GM23338 (cell line): ENCODE measurements around the gene TMA7B. TPM values are rescaled to one million over a fixed set of nuclear protein-coding genes. Genes with fewer than 3 reads are reported as not detected.

ENCODE experiments used
- ATAC-seq: fragments of 200-7000 bp; cut with Tn5 transposase; 3 replicates; pipeline ENCODE4 v1.9.1; 2020
- DNase-seq: peaks from one replicate; pipeline ENCODE4 v3.0.0-alpha.2; 2015; ENCODE audit warnings: low spot score
- H2AFZ ChIP-seq: fragments of 200-600 bp; sonication (generic); 2 replicates; pipeline ENCODE4 v1.8.0; 2016; ENCODE audit warnings: antibody characterized with exemption, mild to moderate bottlenecking, moderate library complexity
- H3F3A ChIP-seq: fragments of 200-600 bp; sonication (generic); replicated peaks from 2 replicates; pipeline ENCODE4 v1.8.0; 2017; ENCODE audit warnings: antibody characterized with exemption, mixed run types, low read depth
- H3K27ac ChIP-seq: fragments of 200-600 bp; sonication (generic); 2 replicates; pipeline ENCODE4 v1.6.1; 2016; ENCODE audit warnings: low read depth
- H3K27me3 ChIP-seq: fragments of 200-600 bp; sonication (generic); 2 replicates; pipeline ENCODE4 v1.8.0; 2016; ENCODE audit warnings: mild to moderate bottlenecking, mixed run types, moderate library complexity; ENCODE audit not compliant: insufficient read depth
- H3K36me3 ChIP-seq: fragments of 200-600 bp; sonication (generic); 2 replicates; pipeline ENCODE4 v1.8.0; 2016; ENCODE audit warnings: mild to moderate bottlenecking; ENCODE audit not compliant: insufficient read depth
- H3K4me1 ChIP-seq: fragments of 200-600 bp; sonication (generic); 2 replicates; pipeline ENCODE4 v1.8.0; 2016; ENCODE audit warnings: mild to moderate bottlenecking, moderate library complexity; ENCODE audit not compliant: insufficient read depth
- H3K4me2 ChIP-seq: fragments of 200-600 bp; sonication (generic); 2 replicates; pipeline ENCODE4 v1.7.1; 2017; ENCODE audit warnings: mixed run types
- H3K4me3 ChIP-seq: fragments of 200-600 bp; sonication (generic); 2 replicates; pipeline ENCODE4 v1.6.1; 2016; ENCODE audit warnings: mixed run types
- H3K79me2 ChIP-seq: fragments of 200-600 bp; sonication (generic); replicated peaks from 2 replicates; pipeline ENCODE4 v1.8.0; 2017; ENCODE audit warnings: mild to moderate bottlenecking; ENCODE audit not compliant: insufficient read depth
- H3K9me2 ChIP-seq: fragments of 200-600 bp; sonication (generic); 2 replicates; pipeline ENCODE4 v1.8.0; 2017; ENCODE audit not compliant: insufficient read depth
- H4K20me1 ChIP-seq: fragments of 200-600 bp; sonication (generic); replicated peaks from 2 replicates; pipeline ENCODE4 v1.8.0; 2017; ENCODE audit warnings: mild to moderate bottlenecking; ENCODE audit not compliant: insufficient read depth
- H3K27ac Mint-ChIP-seq: 2 replicates; pipeline ENCODE4 v1.8.0; 2020; ENCODE audit warnings: inconsistent platforms, mild to moderate bottlenecking, moderate library complexity, mixed read lengths
- H3K27me3 Mint-ChIP-seq: 3 replicates; pipeline ENCODE4 v1.8.0; 2022; ENCODE audit warnings: low read depth, mild to moderate bottlenecking, moderate library complexity, mixed read lengths, inconsistent platforms; ENCODE audit not compliant: insufficient read depth, poor library complexity
- H3K36me3 Mint-ChIP-seq: 3 replicates; pipeline ENCODE4 v1.8.0; 2021; ENCODE audit warnings: low read depth, mild to moderate bottlenecking, inconsistent platforms, moderate library complexity, mixed read lengths
- H3K4me1 Mint-ChIP-seq: 3 replicates; pipeline ENCODE4 v1.8.0; 2020; ENCODE audit warnings: mild to moderate bottlenecking, inconsistent platforms, mixed read lengths
- H3K4me3 Mint-ChIP-seq: 3 replicates; pipeline ENCODE4 v1.8.0; 2021; ENCODE audit warnings: moderate library complexity, mild to moderate bottlenecking, inconsistent platforms, mixed read lengths
- H3K9me3 Mint-ChIP-seq: 3 replicates; pipeline ENCODE4 v1.8.0; 2020; ENCODE audit warnings: moderate library complexity, mild to moderate bottlenecking, inconsistent platforms, mixed read lengths
- EZH2 ChIP-seq: fragments of 200-600 bp; sonication (generic); IDR thresholded peaks from one replicate; pipeline ENCODE4 v1.8.0; 2017; ENCODE audit warnings: antibody characterized with exemption, mild to moderate bottlenecking, low read depth; ENCODE audit not compliant: unreplicated experiment
- JUNB ChIP-seq: IDR thresholded peaks from one replicate; pipeline ENCODE4 v1.6.1; 2016; ENCODE audit warnings: antibody characterized with exemption; ENCODE audit not compliant: unreplicated experiment
- NANOG ChIP-seq: IDR thresholded peaks from 2 replicates; pipeline ENCODE4 v1.6.1; 2016; ENCODE audit warnings: antibody characterized with exemption, borderline replicate concordance
- POLR2AphosphoS5 ChIP-seq: IDR thresholded peaks from 2 replicates; pipeline ENCODE4 v1.6.1; 2016; ENCODE audit warnings: antibody characterized with exemption, low read depth
- STAT1 ChIP-seq: IDR thresholded peaks from one replicate; pipeline ENCODE4 v1.6.1; 2016; ENCODE audit warnings: antibody characterized with exemption; ENCODE audit not compliant: unreplicated experiment
- ZNF114 ChIP-seq: fragments of 250-450 bp; sonication (Bioruptor Pico); IDR thresholded peaks from 2 replicates; pipeline ENCODE4 v1.5.0; 2020; ENCODE audit warnings: mild to moderate bottlenecking, moderate library complexity
- polyA plus RNA-seq: library from polyadenylated mRNA; unstranded; fragments of >200 nt; fragmentation: Nextera tagmentation; extraction: Ambion mirVana; gene quantifications from 2 replicates; pipeline ENCODE4 v1.2.1, GENCODE V29; 2016
- total RNA-seq: library from RNA; depleted of rRNA; stranded (reverse); fragments of >200 nt; shearing (Covaris generic); gene quantifications from 2 replicates; pipeline ENCODE4 v1.2.3, GENCODE V29; 2014
- TF ChIP-seq, protein P1 (sequence below): fragments of 250-450 bp; sonication (Bioruptor Pico); IDR thresholded peaks from 2 replicates; pipeline ENCODE4 v1.5.0; 2020; ENCODE audit warnings: mild to moderate bottlenecking, moderate library complexity
- TF ChIP-seq, protein P2 (sequence below): IDR thresholded peaks from one replicate; pipeline ENCODE4 v1.6.1; 2018; ENCODE audit warnings: antibody characterized with exemption; ENCODE audit not compliant: unreplicated experiment
- TF ChIP-seq, protein P3 (sequence below): IDR thresholded peaks from 2 replicates; pipeline ENCODE4 v1.6.1; 2016; ENCODE audit warnings: antibody characterized with exemption
- TF ChIP-seq, protein P4 (sequence below), 2 experiments: fragments of 200-600 bp in 1 of 2; sonication (generic) in 1 of 2; conservative IDR thresholded peaks; 2 replicates each; pipeline versions ENCODE4 v1.5.1 to v1.6.1; 2016 to 2017; ENCODE audit warnings: antibody characterized with exemption in 2 of 2, low read depth in 2 of 2, mild to moderate bottlenecking in 2 of 2, moderate library complexity in 1 of 2

The TMA7B gene
- total and polyA plus RNA-seq, 2 experiments from 2014 or later, result not detected

GRCh38 chr22:39972641-39973040 lies 12.4 kb downstream of the TMA7B start:
- H3K27me3 ChIP-seq, result no peaks in the 10 kb centered on the region
- 0 out of 2 replicates have a peak, but pooled peaks cover under 1% of the 10 kb centered on the region for H3F3A ChIP-seq
- Mint-ChIP-seq H3K4me3 (no peak overlapping the region), H3K27ac (no peak overlapping the region), H3K36me3 (no peaks in the 10 kb centered on the region), H3K4me1 (peaks cover 26% of the 10 kb centered on the region), H3K27me3 (peaks cover 12% of the 10 kb centered on the region), H3K9me3 (no peaks in the 10 kb centered on the region)
- H3K4me2 ChIP-seq, result no peak overlapping the region
- H3K27ac ChIP-seq, result no peak overlapping the region
- H4K20me1 ChIP-seq, result no peaks in the 10 kb centered on the region
- no peaks in the 10 kb centered on the region for H3K36me3 ChIP-seq
- H2AFZ ChIP-seq, result peak overlapping the region; percentile 38; the same call in 1 of the 2 replicates
- no peak for DNase-seq
- no peaks in the 10 kb centered on the region for H3K79me2 ChIP-seq
- no peaks in the 10 kb centered on the region for H3K9me2 ChIP-seq
- TF ChIP-seq, protein P1, sequence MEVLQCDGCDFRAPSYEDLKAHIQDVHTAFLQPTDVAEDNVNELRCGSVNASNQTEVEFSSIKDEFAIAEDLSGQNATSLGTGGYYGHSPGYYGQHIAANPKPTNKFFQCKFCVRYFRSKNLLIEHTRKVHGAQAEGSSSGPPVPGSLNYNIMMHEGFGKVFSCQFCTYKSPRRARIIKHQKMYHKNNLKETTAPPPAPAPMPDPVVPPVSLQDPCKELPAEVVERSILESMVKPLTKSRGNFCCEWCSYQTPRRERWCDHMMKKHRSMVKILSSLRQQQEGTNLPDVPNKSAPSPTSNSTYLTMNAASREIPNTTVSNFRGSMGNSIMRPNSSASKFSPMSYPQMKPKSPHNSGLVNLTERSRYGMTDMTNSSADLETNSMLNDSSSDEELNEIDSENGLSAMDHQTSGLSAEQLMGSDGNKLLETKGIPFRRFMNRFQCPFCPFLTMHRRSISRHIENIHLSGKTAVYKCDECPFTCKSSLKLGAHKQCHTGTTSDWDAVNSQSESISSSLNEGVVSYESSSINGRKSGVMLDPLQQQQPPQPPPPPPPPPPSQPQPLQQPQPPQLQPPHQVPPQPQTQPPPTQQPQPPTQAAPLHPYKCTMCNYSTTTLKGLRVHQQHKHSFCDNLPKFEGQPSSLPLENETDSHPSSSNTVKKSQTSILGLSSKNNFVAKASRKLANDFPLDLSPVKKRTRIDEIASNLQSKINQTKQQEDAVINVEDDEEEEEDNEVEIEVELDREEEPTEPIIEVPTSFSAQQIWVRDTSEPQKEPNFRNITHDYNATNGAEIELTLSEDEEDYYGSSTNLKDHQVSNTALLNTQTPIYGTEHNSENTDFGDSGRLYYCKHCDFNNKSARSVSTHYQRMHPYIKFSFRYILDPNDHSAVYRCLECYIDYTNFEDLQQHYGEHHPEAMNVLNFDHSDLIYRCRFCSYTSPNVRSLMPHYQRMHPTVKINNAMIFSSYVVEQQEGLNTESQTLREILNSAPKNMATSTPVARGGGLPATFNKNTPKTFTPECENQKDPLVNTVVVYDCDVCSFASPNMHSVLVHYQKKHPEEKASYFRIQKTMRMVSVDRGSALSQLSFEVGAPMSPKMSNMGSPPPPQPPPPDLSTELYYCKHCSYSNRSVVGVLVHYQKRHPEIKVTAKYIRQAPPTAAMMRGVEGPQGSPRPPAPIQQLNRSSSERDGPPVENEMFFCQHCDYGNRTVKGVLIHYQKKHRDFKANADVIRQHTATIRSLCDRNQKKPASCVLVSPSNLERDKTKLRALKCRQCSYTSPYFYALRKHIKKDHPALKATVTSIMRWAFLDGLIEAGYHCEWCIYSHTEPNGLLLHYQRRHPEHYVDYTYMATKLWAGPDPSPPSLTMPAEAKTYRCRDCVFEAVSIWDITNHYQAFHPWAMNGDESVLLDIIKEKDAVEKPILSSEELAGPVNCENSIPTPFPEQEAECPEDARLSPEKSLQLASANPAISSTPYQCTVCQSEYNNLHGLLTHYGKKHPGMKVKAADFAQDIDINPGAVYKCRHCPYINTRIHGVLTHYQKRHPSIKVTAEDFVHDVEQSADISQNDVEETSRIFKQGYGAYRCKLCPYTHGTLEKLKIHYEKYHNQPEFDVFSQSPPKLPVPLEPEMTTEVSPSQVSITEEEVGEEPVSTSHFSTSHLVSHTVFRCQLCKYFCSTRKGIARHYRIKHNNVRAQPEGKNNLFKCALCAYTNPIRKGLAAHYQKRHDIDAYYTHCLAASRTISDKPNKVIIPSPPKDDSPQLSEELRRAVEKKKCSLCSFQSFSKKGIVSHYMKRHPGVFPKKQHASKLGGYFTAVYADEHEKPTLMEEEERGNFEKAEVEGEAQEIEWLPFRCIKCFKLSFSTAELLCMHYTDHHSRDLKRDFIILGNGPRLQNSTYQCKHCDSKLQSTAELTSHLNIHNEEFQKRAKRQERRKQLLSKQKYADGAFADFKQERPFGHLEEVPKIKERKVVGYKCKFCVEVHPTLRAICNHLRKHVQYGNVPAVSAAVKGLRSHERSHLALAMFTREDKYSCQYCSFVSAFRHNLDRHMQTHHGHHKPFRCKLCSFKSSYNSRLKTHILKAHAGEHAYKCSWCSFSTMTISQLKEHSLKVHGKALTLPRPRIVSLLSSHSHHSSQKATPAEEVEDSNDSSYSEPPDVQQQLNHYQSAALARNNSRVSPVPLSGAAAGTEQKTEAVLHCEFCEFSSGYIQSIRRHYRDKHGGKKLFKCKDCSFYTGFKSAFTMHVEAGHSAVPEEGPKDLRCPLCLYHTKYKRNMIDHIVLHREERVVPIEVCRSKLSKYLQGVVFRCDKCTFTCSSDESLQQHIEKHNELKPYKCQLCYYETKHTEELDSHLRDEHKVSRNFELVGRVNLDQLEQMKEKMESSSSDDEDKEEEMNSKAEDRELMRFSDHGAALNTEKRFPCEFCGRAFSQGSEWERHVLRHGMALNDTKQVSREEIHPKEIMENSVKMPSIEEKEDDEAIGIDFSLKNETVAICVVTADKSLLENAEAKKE (CRISPR knock-in tag), result no peak
- TF ChIP-seq, protein P2, sequence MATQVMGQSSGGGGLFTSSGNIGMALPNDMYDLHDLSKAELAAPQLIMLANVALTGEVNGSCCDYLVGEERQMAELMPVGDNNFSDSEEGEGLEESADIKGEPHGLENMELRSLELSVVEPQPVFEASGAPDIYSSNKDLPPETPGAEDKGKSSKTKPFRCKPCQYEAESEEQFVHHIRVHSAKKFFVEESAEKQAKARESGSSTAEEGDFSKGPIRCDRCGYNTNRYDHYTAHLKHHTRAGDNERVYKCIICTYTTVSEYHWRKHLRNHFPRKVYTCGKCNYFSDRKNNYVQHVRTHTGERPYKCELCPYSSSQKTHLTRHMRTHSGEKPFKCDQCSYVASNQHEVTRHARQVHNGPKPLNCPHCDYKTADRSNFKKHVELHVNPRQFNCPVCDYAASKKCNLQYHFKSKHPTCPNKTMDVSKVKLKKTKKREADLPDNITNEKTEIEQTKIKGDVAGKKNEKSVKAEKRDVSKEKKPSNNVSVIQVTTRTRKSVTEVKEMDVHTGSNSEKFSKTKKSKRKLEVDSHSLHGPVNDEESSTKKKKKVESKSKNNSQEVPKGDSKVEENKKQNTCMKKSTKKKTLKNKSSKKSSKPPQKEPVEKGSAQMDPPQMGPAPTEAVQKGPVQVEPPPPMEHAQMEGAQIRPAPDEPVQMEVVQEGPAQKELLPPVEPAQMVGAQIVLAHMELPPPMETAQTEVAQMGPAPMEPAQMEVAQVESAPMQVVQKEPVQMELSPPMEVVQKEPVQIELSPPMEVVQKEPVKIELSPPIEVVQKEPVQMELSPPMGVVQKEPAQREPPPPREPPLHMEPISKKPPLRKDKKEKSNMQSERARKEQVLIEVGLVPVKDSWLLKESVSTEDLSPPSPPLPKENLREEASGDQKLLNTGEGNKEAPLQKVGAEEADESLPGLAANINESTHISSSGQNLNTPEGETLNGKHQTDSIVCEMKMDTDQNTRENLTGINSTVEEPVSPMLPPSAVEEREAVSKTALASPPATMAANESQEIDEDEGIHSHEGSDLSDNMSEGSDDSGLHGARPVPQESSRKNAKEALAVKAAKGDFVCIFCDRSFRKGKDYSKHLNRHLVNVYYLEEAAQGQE, result no peak
- no peak for TF ChIP-seq STAT1
- TF ChIP-seq POLR2AphosphoS5, result no peak
- TF ChIP-seq JUNB, result no peak
- TF ChIP-seq ZNF114 (CRISPR knock-in tag), result no peak
- TF ChIP-seq, protein P3, sequence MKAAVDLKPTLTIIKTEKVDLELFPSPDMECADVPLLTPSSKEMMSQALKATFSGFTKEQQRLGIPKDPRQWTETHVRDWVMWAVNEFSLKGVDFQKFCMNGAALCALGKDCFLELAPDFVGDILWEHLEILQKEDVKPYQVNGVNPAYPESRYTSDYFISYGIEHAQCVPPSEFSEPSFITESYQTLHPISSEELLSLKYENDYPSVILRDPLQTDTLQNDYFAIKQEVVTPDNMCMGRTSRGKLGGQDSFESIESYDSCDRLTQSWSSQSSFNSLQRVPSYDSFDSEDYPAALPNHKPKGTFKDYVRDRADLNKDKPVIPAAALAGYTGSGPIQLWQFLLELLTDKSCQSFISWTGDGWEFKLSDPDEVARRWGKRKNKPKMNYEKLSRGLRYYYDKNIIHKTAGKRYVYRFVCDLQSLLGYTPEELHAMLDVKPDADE, result no peak
- TF ChIP-seq, protein P4, sequence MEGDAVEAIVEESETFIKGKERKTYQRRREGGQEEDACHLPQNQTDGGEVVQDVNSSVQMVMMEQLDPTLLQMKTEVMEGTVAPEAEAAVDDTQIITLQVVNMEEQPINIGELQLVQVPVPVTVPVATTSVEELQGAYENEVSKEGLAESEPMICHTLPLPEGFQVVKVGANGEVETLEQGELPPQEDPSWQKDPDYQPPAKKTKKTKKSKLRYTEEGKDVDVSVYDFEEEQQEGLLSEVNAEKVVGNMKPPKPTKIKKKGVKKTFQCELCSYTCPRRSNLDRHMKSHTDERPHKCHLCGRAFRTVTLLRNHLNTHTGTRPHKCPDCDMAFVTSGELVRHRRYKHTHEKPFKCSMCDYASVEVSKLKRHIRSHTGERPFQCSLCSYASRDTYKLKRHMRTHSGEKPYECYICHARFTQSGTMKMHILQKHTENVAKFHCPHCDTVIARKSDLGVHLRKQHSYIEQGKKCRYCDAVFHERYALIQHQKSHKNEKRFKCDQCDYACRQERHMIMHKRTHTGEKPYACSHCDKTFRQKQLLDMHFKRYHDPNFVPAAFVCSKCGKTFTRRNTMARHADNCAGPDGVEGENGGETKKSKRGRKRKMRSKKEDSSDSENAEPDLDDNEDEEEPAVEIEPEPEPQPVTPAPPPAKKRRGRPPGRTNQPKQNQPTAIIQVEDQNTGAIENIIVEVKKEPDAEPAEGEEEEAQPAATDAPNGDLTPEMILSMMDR (conservative IDR thresholded peaks at IDR 0.05; ENCODE audit: low read depth in 2 of 2), result no peak
- no peak for TF ChIP-seq EZH2
- TF ChIP-seq NANOG, result no peak
- ATAC-seq, result no peak; the same call in 2 of the 3 replicates
- H3K4me1 ChIP-seq, result peaks cover 4% of the 10 kb centered on the region; the same call in 1 of the 2 replicates
- no peak overlapping the region for H3K4me3 ChIP-seq
